ENCODE measurements around the gene CENPW.

GRCh38 chr6:126396131-126396530 is 56.2 kb downstream of the CENPW start:
- TF ChIP-seq POLR2A (IDR thresholded peaks at IDR 0.05; ENCODE audit: low read length) (no peak), GATA1 (IDR thresholded peaks at IDR 0.05; ENCODE audit: low read depth, low read length) (no peak)

All from erythroblast (primary cell).